GM08714 (cell line): ENCODE results near the gene CTRB1.
"Not testable (repeated sequence)": the region's sequence is repeated elsewhere in the genome, so short reads cannot be mapped to it uniquely, and the experiment has no call there.

Source experiments
- H3K4me3 ChIP-seq: fragments of 200-500 bp; sonication (Bioruptor generic); 2 replicates; pipeline ENCODE4 v1.5.1; 2014; ENCODE audit warnings: mild to moderate bottlenecking, low read length, inconsistent platforms
- ZNF274 ChIP-seq: IDR thresholded peaks from 2 replicates; pipeline ENCODE4 v1.6.1; 2012; ENCODE audit warnings: mild to moderate bottlenecking, low read depth, low read length

Gene CTRB1

DNA sequence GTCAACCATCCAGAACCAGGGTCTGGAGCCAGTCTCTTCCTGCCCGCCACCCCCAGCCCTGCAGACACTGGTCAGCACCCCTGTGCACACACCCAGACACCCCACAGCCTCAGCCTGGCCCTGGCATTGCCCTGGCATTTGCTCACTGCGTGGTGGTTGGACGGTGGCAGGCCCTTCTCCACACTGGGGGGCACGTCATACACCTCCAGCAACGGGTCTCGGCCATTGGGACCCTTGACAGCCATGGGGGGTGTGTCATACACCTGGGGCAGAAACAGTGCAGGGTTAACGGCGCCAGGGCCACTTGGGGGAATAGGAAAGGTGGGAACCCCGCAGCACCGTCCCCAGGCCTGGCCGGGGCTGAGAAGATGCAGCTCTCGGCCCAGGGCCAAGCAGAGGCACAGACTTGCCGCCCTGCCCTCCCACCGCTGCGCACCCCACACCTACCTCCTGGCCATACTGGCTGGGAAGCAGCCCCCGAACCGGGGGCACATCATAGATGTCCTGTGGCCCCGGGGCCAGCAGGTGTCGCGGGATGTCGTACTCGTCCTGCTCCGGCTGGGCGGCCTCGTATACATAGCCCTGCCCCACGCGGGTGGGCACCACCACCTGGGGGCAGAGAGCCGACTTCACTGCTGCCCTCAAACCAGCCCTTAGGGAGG lies 18.1 kb downstream of the CTRB1 start:
- TF ChIP-seq ZNF274 = no peak
- no peak overlapping the region for H3K4me3 ChIP-seq

DNA sequence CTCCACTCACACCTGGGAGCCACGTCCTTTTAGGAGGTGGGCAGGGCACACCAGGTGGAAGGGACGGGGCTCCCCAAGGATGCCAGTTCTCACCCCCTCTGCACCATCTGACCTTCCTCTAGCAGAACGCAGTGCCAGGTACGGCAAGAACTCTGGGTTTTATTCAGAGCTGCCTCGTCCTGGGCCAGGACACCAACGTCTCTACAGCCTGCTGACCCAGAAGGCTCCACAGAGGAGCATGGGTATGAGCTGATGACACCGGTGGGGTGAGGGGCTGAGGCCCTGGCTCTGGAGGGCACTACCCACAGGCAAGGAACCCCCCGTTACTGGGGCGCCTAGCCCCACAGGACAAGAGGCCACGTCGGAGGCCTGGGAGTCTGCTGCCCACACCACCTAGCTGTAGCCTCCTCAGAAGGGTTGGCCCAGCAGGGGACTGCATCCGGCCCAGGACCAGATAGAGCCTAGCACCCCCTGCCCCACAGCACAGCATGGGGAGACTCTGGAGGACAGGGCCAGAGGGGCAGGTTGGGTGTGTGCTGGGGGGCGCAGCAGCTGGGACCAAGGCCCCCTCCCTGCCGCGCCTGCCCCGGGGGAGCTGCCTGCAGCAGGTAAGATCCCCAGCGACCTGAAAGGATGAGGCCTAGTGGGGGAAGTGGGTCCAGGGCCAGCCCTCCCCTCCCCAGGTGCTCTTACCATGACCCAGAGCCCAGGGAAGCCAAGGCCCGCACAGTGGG lies 18.8 kb downstream of the CTRB1 start:
- H3K4me3 ChIP-seq = no peak overlapping the region
- no peak for TF ChIP-seq ZNF274

DNA sequence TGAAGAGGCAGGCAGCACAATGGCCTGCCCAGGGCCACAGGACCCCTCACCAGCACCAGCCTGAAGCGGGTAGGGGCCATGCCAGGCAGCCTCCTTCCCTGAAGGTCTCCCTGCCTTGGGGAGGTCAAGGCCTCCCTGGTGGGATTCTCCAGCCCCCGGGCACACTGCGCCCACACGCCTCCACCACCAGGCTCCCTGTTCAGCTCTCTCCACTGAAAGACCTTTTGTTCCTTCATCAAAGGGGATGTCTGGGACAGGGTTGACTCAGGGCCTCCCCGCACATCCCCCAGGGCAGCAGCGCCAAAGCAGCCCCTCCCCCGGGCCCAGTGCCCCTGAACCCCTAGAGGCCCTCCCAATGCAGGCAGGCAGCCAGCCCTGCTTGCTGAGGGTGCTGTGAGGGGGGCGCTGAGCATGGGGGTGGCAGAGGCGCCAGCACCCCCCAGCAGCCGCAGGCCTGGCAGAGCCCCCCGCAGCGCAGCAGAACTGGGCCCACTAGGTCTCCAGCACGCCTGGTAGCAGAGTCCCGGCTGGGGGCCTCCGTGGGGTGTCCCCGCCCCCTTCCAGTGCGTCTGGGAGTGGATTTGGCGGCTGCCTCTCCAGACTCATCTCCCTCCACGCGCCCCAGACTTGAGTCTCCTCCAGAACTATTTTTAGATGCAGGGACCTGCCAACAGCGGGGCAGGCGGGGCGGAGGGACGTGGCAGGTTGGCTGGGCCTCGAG lies 19.5 kb downstream of the CTRB1 start:
- H3K4me3 ChIP-seq = no peak overlapping the region
- no peak for TF ChIP-seq ZNF274

DNA sequence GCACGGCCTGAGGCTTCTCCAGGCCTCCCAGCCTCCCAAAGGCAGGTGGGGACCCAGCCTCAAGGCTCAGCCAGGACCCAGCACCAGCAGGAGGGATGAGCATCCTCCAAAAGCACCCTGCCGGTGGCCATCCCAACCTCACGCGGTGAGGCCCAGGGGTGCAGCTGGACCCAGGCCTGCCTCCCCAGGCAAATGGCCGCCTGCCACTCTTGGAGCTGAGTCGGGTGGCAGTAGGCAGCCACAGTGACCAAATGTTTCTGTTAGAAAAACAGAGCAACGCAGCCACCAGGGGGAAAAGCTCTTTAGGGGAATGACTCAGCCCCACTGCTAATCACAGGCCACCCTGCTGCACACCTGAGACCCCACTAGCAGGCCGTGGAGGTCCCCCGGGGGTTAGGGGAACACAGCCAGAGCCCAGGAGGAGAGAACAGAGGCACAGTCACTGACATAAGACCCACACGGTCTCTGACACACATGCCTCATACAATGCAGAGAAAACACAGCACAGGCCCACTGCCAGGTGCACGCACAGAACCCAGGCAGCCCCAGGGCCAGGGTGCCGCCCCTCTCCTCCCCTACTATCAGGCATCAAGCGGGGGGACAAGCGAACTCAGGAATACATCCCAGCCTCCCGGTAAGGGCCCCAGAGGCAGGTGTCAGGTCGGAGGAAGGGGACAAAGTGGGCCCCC lies 20.2 kb downstream of the CTRB1 start:
- TF ChIP-seq ZNF274 = no peak
- no peak overlapping the region for H3K4me3 ChIP-seq

DNA sequence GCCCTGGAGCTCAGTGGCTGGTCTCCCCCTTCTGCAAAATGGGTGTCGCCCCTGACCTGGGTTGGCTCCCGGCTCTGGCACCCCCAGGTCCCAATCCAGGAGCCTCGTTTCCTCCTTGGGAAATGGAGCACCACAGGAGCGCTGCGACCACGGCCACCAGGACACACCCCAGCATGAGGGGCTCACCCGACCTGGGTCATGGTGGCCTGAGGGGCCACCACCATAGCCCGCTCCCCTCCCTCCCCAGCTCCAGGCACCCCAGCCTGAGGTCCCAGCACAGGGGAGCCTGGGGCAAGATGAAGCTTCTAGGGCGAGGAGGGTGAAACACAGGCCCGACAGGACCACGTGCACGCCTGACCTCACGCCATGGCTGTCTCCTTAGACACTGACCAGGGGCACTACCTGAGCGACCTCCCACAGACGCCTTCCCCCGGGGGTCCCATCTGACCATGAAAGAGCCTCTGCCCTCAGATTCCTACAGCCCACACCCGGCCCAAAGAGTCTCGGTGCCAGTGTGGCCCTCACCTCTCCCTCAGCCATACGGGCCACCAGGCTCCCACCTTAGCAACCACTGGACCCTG lies 20.8 kb downstream of the CTRB1 start:
- TF ChIP-seq ZNF274 = no peak
- no peak overlapping the region for H3K4me3 ChIP-seq

DNA sequence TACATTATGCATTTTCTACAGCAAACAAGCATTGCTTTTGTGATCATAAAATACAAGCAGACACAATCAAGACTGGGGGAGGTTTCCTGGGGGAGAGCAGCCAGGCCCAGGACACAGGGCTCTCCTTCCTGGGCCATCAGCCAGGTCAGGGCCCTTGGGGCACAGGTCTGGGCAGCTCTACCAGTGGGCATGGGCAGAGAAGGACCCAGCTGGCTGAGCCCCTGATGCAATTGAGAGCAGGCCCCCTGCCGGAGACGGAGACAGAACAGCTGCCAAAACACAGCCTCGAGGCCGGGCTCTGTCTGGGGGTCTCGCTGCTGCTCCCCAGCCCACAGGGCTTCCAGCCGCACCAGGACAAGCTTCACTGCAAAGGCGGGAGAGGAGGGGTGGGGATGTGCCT lies 21.8 kb downstream of the CTRB1 start:
- not testable (repeated sequence) for H3K4me3 ChIP-seq

DNA sequence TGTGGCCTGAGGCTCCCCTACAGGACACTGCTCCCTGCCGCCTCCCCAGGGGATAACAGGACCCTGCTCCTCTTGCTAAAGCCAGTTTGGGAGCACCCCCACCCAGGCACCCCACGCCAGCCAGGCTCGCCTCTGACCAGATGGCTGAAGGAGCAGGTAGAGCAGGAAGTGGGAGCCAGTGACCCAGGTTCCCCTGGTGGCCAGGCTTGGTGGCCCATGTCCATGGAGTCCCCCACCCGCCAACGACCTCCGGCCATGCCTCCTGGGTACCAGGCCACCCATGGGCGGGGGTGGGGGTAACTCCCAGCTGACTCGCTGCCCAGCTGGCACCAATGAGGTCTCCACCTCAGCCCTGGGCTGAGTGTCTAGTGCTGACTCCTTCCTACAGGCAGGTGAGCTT lies 22.6 kb downstream of the CTRB1 start:
- no peak overlapping the region for H3K4me3 ChIP-seq
- TF ChIP-seq ZNF274 = no peak

DNA sequence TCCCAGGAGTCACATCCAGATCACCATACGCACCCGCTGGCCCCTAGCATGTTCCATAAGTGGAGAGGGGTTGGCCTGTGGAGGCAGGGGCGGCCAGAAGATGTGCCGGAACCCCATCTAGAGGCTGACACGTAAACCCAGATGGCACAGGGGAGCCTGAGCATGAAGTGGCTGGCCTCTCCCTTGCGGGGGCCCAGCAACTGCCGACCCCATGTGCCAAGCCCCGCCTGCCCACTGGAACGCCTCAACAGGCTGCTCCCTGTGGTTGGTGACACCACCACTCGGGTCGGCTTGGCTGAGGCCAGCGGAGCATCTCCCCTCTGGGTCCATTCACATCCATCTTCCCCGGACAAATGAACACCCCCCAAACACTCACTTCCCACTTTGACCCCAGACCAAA lies 23.2 kb downstream of the CTRB1 start:
- no peak overlapping the region for H3K4me3 ChIP-seq

DNA sequence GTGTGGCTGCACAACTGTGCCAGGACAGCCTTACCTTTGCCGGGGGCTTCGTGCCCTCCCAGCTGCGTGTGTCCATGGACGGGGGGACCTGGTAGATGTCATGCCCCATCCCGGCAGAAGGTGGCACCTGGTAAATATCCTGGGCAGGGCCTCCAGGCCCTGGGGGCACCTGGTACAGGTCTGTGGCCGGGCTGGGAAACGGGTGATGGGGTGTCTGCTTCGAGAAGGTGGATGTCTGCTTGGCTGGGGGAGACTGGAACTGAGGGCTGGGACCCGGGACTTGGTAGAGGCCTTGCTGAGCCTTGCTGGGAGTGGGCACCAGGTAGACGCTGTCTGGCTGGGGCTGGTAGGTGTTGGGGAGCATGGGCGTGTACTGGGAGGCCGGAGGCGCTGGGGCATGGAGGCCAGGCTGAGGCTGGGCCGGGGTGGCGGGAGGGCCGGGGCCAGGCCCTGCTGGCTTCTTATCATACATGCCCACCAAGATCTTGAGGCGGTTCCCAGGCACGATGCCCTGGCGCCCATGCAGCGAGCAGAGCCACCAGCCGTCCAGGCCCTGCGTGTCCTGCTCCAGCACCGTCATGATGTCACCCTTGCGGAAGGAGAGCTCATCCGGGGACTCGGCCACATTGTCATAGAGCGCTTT lies 23.8 kb downstream of the CTRB1 start:
- not testable (repeated sequence) for H3K4me3 ChIP-seq

More for the DNA sequence above, 23.2 kb downstream of the CTRB1 start:
- no peak for TF ChIP-seq ZNF274

DNA sequence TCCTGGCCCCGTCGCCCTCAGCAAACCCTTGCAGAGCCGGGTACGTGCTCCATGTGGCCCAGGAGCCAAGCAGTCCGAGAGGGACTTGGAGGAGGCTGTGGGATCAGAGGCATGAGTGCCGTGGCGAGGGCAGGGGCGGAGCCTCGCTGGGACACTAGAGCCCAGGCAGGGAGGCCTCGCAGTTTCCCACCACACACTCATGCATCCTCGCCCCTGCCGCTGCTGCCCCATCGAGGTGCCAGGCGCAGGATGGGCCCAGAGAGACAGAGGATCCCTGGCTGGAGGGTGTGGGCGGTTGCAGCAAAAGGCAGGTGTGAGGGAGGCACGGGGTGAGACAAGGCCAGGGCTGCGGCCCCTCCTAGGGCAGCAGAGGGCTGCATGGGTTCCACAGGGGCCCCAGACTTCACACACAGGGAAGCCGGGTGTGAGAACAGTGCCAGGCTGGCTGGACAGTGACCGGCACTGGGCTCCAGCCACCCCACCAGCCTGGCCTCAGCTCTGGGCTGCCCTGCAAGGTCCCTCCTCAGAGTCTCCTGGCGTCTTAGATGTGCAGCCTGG lies 25.0 kb downstream of the CTRB1 start:
- no peak for TF ChIP-seq ZNF274
- no peak overlapping the region for H3K4me3 ChIP-seq

DNA sequence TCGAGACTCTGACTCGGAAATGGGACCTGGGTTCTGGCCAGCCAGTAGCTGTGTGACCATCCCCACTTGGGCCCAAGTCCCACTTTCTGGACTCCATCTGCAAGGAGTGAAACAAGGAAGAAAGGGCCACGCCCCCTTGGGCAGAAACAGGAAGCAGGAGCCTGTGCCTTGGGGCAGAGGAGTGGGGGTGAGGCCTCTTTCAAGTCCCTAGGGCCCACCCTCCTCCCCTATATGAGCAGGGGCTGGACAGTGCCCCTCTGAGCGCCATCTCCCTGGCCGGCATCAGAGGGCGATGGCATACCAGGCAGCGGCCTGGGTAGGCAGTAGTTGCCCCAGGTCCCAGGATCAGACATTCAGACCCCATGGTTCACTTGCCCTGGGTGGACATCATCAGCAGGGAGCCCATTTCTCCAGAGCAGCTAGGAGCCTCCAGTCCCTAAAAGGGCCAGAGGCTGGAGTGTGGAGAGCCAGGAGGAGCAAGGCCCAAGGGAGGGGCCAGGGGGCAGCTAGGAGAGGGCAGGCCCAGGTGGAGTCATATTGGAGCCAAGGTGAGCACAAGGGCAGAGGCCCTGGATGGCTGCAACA lies 25.5 kb downstream of the CTRB1 start:
- TF ChIP-seq ZNF274 = no peak
- H3K4me3 ChIP-seq = no peak overlapping the region

DNA sequence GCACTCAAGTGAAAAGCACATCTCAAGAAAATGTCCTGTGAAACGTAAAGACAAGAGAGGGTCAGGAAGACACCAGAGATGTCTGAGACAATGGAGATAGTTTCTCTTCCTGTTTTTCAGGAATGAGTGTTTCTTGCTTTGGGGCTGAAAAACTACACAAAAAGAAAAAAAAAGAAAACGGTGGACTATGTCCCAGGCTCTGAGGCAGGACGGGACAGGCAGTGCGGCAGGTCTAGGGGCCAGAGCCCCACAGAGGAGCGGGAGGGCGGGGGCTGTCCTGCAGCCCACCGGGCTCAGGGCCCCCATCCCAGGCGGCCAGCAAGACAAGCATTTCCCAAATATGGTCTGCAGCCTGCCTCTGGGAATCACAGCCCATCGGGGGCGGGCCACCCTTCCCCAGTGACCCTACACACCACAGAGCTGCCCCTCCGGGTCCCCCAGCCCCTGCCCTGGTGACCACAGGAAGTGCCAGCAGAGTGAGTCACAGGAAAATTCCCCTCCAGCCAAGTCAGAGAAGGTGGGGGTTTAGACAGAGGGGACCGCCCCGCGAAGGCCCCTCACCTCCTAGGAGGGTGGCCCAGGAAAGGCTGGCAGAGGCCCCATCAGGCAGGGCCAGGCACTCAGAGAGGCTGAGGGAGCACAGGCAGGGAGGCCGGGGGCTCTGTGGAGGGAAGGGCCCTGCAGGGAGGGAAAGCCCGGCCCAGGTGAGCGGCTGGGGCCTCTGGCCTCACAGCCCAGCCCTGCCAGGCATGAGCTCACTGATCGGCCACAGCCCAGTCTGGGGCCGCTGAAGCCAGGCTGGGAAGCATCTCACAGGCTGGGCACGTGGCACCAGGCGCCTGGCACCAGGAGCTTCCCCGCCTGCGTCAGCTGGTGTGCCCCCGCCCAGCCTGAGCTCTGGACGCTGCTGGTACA lies 26.3 kb downstream of the CTRB1 start:
- no peak overlapping the region for H3K4me3 ChIP-seq
- no peak for TF ChIP-seq ZNF274
